K562 (cell line): ENCODE results near the gene NDOR1. TPM values are rescaled to one million over a fixed set of nuclear protein-coding genes. Genes with fewer than 3 reads are reported as not detected.
A peak's percentile ranks its signal among the peaks of the same experiment; 100 is the strongest.

ENCODE experiments used
- ATAC-seq: fragments of 200-7000 bp; cut with Tn5 transposase; 3 replicates; pipeline ENCODE4 v1.9.1; 2020; ENCODE audit warnings: moderate library complexity
- BruUV-seq: library from RNA; stranded (reverse); fragments of 400-500 nt; replicated peaks from 2 replicates; lab custom pipeline; 2021; lab: Mats Ljungman, UMichigan
- CTCF ChIA-PET: fragments of 300-600 bp; formaldehyde crosslinking; extraction: SDS; loops from one replicate; lab custom pipeline; 2021; ENCODE audit warnings: low intra/inter-chr PET ratio; lab: Yijun Ruan, JAX
- POLR2A ChIA-PET: fragments of 300-600, 350-650 bp; sonication (Branson Sonifier 250); formaldehyde crosslinking; extraction: SDS; loops from one replicate; lab custom pipeline; 2021; ENCODE audit warnings: antibody characterized with exemption, inconsistent platforms; lab: Yijun Ruan, JAX
- DNase-seq, 4 experiments: peaks; one replicate each; pipeline versions ENCODE4 v3.0.0 to v3.0.0-alpha.2; 2011 to 2018; ENCODE audit warnings: low spot score in 3 of 4, mixed read lengths in 3 of 4; ENCODE audit errors: extremely low read depth in 1 of 4
- FAIRE-seq: peaks from 2 replicates; lab custom pipeline; 2011; peaks lifted over from hg19 to GRCh38; lab: Jason Lieb, UNC
- H2AFZ ChIP-seq: 2 replicates; pipeline ENCODE4 v1.6.0; 2011; ENCODE audit warnings: low read depth, low read length, control low read depth, inconsistent platforms
- H3K27ac ChIP-seq: fragments of 200-600 bp; 3 replicates; pipeline ENCODE4 v1.8.0; 2011; ENCODE audit warnings: low read depth, mild to moderate bottlenecking, control low read depth, inconsistent platforms, low read length, moderate library complexity, mixed read lengths; ENCODE audit errors: extremely low read depth
- H3K27me3 ChIP-seq, 2 experiments: fragments of 300-600 bp in 1 of 2; 2 replicates in 1 of 2; 3 replicates in 1 of 2; pipeline versions ENCODE4 v1.6.0 to v1.8.0; 2011; ENCODE audit warnings: inconsistent platforms in 2 of 2, low read length in 2 of 2, mild to moderate bottlenecking in 1 of 2, mixed read lengths in 1 of 2, moderate library complexity in 1 of 2; ENCODE audit not compliant: control insufficient read depth in 2 of 2, insufficient read depth in 2 of 2
- H3K36me3 ChIP-seq: fragments of 300-600 bp; 3 replicates; pipeline ENCODE4 v1.8.0; 2011; ENCODE audit warnings: mild to moderate bottlenecking, low read length, inconsistent platforms; ENCODE audit not compliant: control insufficient read depth, insufficient read depth
- H3K4me1 ChIP-seq, 2 experiments: fragments of 200-600 bp in 1 of 2; replicated peaks in 1 of 2; 2 replicates in 1 of 2; 3 replicates in 1 of 2; pipeline versions ENCODE4 v1.5.1 to v1.8.0; 2011; ENCODE audit warnings: inconsistent platforms in 2 of 2, low read length in 2 of 2, mild to moderate bottlenecking in 1 of 2, mixed read lengths in 1 of 2, moderate library complexity in 1 of 2; ENCODE audit not compliant: control insufficient read depth in 2 of 2, insufficient read depth in 2 of 2
- H3K4me2 ChIP-seq: 2 replicates; pipeline ENCODE4 v1.6.1; 2011; ENCODE audit warnings: low read length, control low read depth, inconsistent platforms, mixed read lengths; ENCODE audit not compliant: insufficient read depth
- H3K4me3 ChIP-seq: fragments of 200-600 bp; sonication (generic), shearing (Covaris generic); 2 replicates; pipeline ENCODE4 v1.5.1; 2016; ENCODE audit warnings: control low read depth, inconsistent platforms
- H3K79me2 ChIP-seq: fragments of 200-600 bp; 3 replicates; pipeline ENCODE4 v1.8.0; 2011; ENCODE audit warnings: low read length, inconsistent platforms; ENCODE audit not compliant: control insufficient read depth, insufficient read depth
- H3K9ac ChIP-seq, 2 experiments: 2 replicates each; pipeline versions ENCODE4 v1.6.0 to v1.6.1; 2011; ENCODE audit warnings: low read depth in 2 of 2, low read length in 2 of 2, control low read depth in 1 of 2, inconsistent platforms in 1 of 2, mild to moderate bottlenecking in 1 of 2, mixed read lengths in 1 of 2; ENCODE audit not compliant: insufficient read depth in 1 of 2
- H3K9me1 ChIP-seq: one replicate; pipeline ENCODE4 v1.6.0; 2011; ENCODE audit warnings: inconsistent platforms, mild to moderate bottlenecking, low read length, moderate library complexity; ENCODE audit not compliant: control insufficient read depth, insufficient read depth
- H3K9me3 ChIP-seq: replicated peaks from 2 replicates; pipeline ENCODE4 v1.5.1; 2011; ENCODE audit warnings: low read depth, low read length, inconsistent platforms; ENCODE audit not compliant: control insufficient read depth, insufficient read depth
- H4K20me1 ChIP-seq: replicated peaks from 2 replicates; pipeline ENCODE4 v1.6.1; 2011; ENCODE audit warnings: low read length, inconsistent platforms, mixed read lengths; ENCODE audit not compliant: control insufficient read depth, insufficient read depth
- GMEB1 ChIP-seq: fragments of 250-450 bp; sonication (Bioruptor Pico); IDR thresholded peaks from 2 replicates; pipeline ENCODE4 v1.4.0; 2020; ENCODE audit warnings: mild to moderate bottlenecking
- KDM1A ChIP-seq, 2 experiments: fragments of 450-650 bp; IDR thresholded peaks; 2 replicates each; pipeline ENCODE4 v1.6.1; 2016; ENCODE audit warnings: mild to moderate bottlenecking in 2 of 2
- REST ChIP-seq, 2 experiments: fragments of 450-650 bp; formaldehyde crosslinking in 1 of 2; IDR thresholded peaks; 2 replicates each; pipeline versions ENCODE4 v1.4.0 to v1.6.1; 2014 to 2020; ENCODE audit warnings: mild to moderate bottlenecking in 2 of 2, borderline replicate concordance in 1 of 2, low read depth in 1 of 2
- RUNX1 ChIP-seq: sonication (generic); IDR thresholded peaks from 2 replicates; pipeline ENCODE4 v1.6.1; 2016; ENCODE audit warnings: antibody characterized with exemption, low read depth
- ZBTB1 ChIP-seq: sonication (generic); formaldehyde crosslinking; IDR thresholded peaks from 2 replicates; pipeline ENCODE4 v1.8.1; 2023; ENCODE audit warnings: missing genetic modification reagents, low read depth, mild to moderate bottlenecking, borderline replicate concordance
- ZBTB7A ChIP-seq: IDR thresholded peaks from 2 replicates; pipeline ENCODE4 v1.6.1; 2011; ENCODE audit warnings: low read depth, mild to moderate bottlenecking, low read length, moderate library complexity, borderline replicate concordance; ENCODE audit not compliant: control insufficient read depth
- ZFP36 ChIP-seq: fragments of 150-350 bp; IDR thresholded peaks from 2 replicates; pipeline ENCODE4 v1.6.1; 2018; ENCODE audit warnings: low read length, low read depth; ENCODE audit not compliant: partially characterized antibody
- WGBS: fragments of 100-300 bp; shearing (Covaris generic); methylation state at CpG from one replicate; pipeline ENCODE4 v1.1.6; 2016; ENCODE audit warnings: low coverage, mixed read lengths; ENCODE audit not compliant: insufficient coverage; ENCODE audit errors: missing lambda C conversion rate; 5-methylcytosine and 5-hydroxymethylcytosine counted together
- in situ Hi-C: fragments of 300-500 bp; cut with MboI; formaldehyde crosslinking; loops from 4 replicates; pipeline ENCODE4 v1.15.0; 2018; ENCODE audit warnings: inconsistent platforms, mixed read lengths
- intact Hi-C: fragments of 100-400 bp; cut with micrococcal nuclease; formaldehyde crosslinking; loops from 2 replicates; pipeline ENCODE4 v1.14.2; 2022
- polyA plus RNA-seq, 8 experiments: library from polyadenylated mRNA; depleted of rRNA in 4 of 8; stranded (reverse) in 5 of 8; unstranded in 3 of 8; fragments of >200 nt; fragmentation: Nextera tagmentation in 2 of 8; fragmentation: Illumina TruSeq in 1 of 8; extraction: Ambion mirVana in 2 of 8; extraction: Trizol in 1 of 8; gene quantifications; 2 replicates each; pipeline versions ENCODE4 v1.2.1 to v1.2.3, GENCODE V29; 2011 to 2014; ENCODE audit warnings: inconsistent platforms in 1 of 8, missing spikeins in 1 of 8
- total RNA-seq, 7 experiments: library from RNA; depleted of rRNA in 6 of 7; stranded (reverse); fragments of >200 nt in 6 of 7; fragmentation: Illumina TruSeq in 2 of 7; extraction: Trizol in 2 of 7; gene quantifications; 2 replicates each; pipeline versions ENCODE4 v1.2.1 to v1.2.3, GENCODE V29; 2011 to 2021; ENCODE audit warnings: low replicate concordance in 1 of 7

NDOR1 gene
- total and polyA plus RNA-seq, 9 of the 15 experiments (the other 6 are each of a cell fraction or from before 2014, with no cell fraction given), result 0.06 to 36.9 (median 6.9) TPM

DNA sequence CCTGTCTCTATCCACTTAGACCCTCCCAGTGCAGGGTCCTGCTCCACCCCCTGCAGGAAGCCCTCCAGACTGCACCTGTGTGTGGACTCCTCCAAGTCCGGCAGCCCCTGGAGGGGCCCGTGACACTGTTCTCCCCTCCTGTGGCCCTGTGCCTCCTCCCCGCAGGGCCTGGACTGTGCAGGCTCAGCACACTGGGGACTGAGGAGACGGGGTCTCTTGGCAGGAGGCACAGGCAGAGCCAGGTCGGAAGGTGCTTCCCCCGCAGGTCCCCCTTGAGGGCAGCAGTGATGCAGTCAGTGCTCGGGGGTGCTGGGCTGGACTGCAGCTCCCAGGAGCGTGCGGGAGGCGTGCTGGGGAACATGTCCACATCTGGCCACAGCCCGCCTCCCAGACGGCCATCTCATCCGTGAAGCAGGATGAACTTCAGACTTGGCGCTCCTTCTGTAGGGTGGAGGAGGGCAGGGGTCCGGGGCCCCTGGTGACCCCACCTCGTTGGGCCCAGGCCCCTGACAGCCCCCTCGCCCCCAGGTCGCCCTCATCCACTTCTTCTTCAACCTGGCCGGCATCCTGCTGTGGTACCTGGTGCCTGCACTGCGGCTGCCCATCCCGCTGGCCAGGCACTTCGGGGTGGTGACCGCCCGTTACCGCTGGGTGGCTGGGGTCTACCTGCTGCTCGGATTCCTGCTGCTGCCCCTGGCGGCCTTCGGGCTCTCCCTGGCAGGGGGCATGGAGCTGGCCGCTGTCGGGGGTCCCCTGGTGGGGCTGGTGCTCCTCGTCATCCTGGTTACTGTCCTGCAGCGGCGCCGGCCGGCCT lies 30.1 kb downstream of the NDOR1 start:
- no peak for FAIRE-seq
- H3K27ac ChIP-seq, result peak overlapping the region; percentile 42; the same call in 2 of the 3 replicates
- 65% methylated on average over 33 of the region's 35 CpGs for WGBS
- peaks cover 27% of the 10 kb centered on the region for H3K79me2 ChIP-seq
- intact Hi-C loops, result no loop called here
- ATAC-seq, result no peak
- DNase-seq, result peak in 1 of 4 experiments; percentile 29
- no peaks in the 10 kb centered on the region for H3K9me3 ChIP-seq
- in situ Hi-C loops, result loop anchor here (25.0 kb wide), 1 partner anchor 448 kb away; the partner anchor contains the start of genes CCDC183 and TMEM141
- H3K4me2 ChIP-seq, result peak overlapping the region; percentile 40
- ChIA-PET CTCF (interaction anchor here (0.6 to 1.6 kb wide), 5 partner anchors 20 to 207 kb away, joined by 3 to 11 read pairs (median 4); partner anchors contain the start of genes ANAPC2, NELFB and SSNA1), POLR2A (interaction anchor here (1.3 kb wide), 1 partner anchor 47 kb away, joined by 5 read pairs; no protein-coding TSS in a partner anchor)
- H3K36me3 ChIP-seq, result peaks cover 4% of the 10 kb centered on the region; the same call in 1 of the 3 replicates
- H3K9ac ChIP-seq, result peak overlapping the region; percentile 9 to 85; a peak in 2 of 4 replicates
- H2AFZ ChIP-seq, result no peak overlapping the region
- no peaks in the 10 kb centered on the region for H3K27me3 ChIP-seq
- H4K20me1 ChIP-seq, result no peaks in the 10 kb centered on the region
- peaks cover 4% of the 10 kb centered on the region for H3K9me1 ChIP-seq
- no TSS peak for BruUV-seq
- H3K4me3 ChIP-seq, result no peak overlapping the region
- peaks cover 16 to 99% of the 10 kb centered on the region in 2 experiments for H3K4me1 ChIP-seq
- TF ChIP-seq KDM1A (IDR thresholded peaks at IDR 0.05), result no peak
- TF ChIP-seq RUNX1, result no peak
- no peak for TF ChIP-seq GMEB1 (CRISPR knock-in tag)
- peak; percentile 66 for TF ChIP-seq ZFP36
- no peak for TF ChIP-seq ZBTB1
- TF ChIP-seq REST (IDR thresholded peaks at IDR 0.05; ENCODE audit: borderline replicate concordance), result no peak
- TF ChIP-seq REST (CRISPR knock-in tag; IDR thresholded peaks at IDR 0.05; ENCODE audit: low read depth), result no peak
- TF ChIP-seq ZBTB7A, result peak; percentile 35; the same call in 1 of the 2 replicates
